Mucosa of descending colon (tissue), 3 donors: ENCODE data around the gene MYZAP. TPM values are rescaled to one million over a fixed set of nuclear protein-coding genes. Genes with fewer than 3 reads are reported as not detected.
"Not testable (repeated sequence)": the region's sequence is repeated elsewhere in the genome, so short reads cannot be mapped to it uniquely, and the experiment has no call there.

Experiments
- ATAC-seq: fragments of 200-7000 bp; cut with Tn5 transposase; one replicate; pipeline ENCODE4 v1.9.1; 2020; ENCODE audit warnings: mild to moderate bottlenecking, moderate library complexity
- DNase-seq, 3 donors: peaks; one replicate each; pipeline ENCODE4 v3.0.0-alpha.2; 2020
- H3K36me3 ChIP-seq: fragments of 200-600 bp; one replicate; pipeline ENCODE4 v1.8.0; 2021; ENCODE audit warnings: low read depth, mild to moderate bottlenecking
- H3K4me1 ChIP-seq: fragments of 200-600 bp; one replicate; pipeline ENCODE4 v1.8.0; 2021; ENCODE audit warnings: low read depth, mild to moderate bottlenecking
- H3K4me3 ChIP-seq: fragments of 200-600 bp; one replicate; pipeline ENCODE4 v1.8.0; 2021; ENCODE audit warnings: mild to moderate bottlenecking
- H3K9me3 ChIP-seq: fragments of 200-600 bp; one replicate; pipeline ENCODE4 v1.8.0; 2021; ENCODE audit warnings: mild to moderate bottlenecking
- intact Hi-C, 2 donors: fragments of 100-400 bp; cut with DNase I in 1 of 2; cut with micrococcal nuclease in 1 of 2; formaldehyde crosslinking; loops; one replicate each; pipeline versions ENCODE4 v1.11.0 to v1.11.1; 2022; cut with DNase I, micrococcal nuclease
- total RNA-seq, 3 donors: library from RNA; stranded (reverse); fragmentation: NEBNext Ultra II Directional in 2 of 3; extraction: Animal tissue kit (Norgen Biotek cat#: 25700) in 2 of 3; gene quantifications; one replicate each; pipeline versions ENCODE4 v1.2.1 to v1.2.4, GENCODE V29; 2021 to 2023
- TF ChIP-seq, protein P1 (sequence below): fragments of 200-600 bp; IDR thresholded peaks from one replicate; pipeline ENCODE4 v1.8.0; 2022; ENCODE audit warnings: antibody characterized with exemption, mild to moderate bottlenecking
- donor health status: DM: no; HTN: no; CAD: no; lungs with moderate emphysema.
- donor health status: DM: no; HTN: no; CAD: no.
- donor health status: DM: no; HTN: yes; CAD: no.

Gene MYZAP
- total RNA-seq, 3 donors from 2014 or later = 17.5 to 18.8 (median 17.9) TPM

DNA sequence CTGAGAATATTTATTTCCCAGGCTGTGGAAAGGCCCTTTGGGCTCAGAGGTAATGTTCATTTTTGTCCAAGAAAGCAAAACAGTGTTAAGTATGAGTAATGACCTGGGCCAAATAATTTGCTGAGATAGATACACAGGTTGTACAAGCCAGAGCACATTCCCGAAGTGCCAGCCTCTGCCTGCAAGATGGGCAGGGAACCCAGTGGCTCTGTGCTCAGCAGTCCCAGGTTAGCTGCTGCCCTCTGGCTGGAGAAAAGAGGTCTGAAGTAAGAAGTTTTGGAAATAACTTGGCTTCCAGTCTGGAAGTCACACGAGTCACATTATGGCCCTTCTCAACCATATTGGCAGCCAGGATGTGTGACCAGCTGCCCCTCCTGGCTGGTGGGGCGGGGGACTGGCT, 20.2 kb downstream of the MYZAP start:
- peaks cover 31% of the 10 kb centered on the region for H3K4me1 ChIP-seq
- TF ChIP-seq, protein P1, sequence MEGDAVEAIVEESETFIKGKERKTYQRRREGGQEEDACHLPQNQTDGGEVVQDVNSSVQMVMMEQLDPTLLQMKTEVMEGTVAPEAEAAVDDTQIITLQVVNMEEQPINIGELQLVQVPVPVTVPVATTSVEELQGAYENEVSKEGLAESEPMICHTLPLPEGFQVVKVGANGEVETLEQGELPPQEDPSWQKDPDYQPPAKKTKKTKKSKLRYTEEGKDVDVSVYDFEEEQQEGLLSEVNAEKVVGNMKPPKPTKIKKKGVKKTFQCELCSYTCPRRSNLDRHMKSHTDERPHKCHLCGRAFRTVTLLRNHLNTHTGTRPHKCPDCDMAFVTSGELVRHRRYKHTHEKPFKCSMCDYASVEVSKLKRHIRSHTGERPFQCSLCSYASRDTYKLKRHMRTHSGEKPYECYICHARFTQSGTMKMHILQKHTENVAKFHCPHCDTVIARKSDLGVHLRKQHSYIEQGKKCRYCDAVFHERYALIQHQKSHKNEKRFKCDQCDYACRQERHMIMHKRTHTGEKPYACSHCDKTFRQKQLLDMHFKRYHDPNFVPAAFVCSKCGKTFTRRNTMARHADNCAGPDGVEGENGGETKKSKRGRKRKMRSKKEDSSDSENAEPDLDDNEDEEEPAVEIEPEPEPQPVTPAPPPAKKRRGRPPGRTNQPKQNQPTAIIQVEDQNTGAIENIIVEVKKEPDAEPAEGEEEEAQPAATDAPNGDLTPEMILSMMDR = no peak

DNA sequence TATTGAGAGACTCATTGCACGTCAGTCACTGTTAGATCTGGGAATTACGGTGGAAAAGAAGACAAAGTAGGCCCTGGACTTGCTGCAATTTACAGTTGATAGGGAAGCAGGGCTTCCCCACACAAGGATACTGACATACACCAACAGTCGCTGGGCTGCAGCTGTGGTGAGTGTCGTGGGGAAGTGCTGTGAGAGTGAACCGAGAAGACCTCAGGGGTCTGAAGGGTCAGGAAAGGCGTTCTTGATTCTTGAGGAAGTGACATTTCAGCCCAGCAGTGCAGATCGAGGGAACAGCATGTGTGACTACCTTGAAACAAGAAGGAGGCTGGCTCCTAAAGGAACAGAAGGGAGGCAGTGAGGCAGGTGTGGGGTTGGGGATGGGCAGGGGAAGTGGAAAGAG, 22.5 kb downstream of the MYZAP start:
- TF ChIP-seq, protein P1 = no peak
- Histone ChIP-seq H3K4me3 (no peak overlapping the region), H3K4me1 (peaks cover 25% of the 10 kb centered on the region), H3K36me3 (no peaks in the 10 kb centered on the region), H3K9me3 (no peaks in the 10 kb centered on the region)
- ATAC-seq (peak; percentile 5), DNase-seq (no peak)
- intact Hi-C loops = no loop called here

More for the DNA sequence above, 20.2 kb downstream of the MYZAP start:
- Histone ChIP-seq H3K36me3 (no peaks in the 10 kb centered on the region), H3K4me3 (no peak overlapping the region), H3K9me3 (no peaks in the 10 kb centered on the region)
- DNase-seq (peak in 2 of 3 donors; percentile 64 to 78), ATAC-seq (peak; percentile 45)
- intact Hi-C loops = loop anchor here in 1 of 2 donors (2.0 kb wide), 1 partner anchor 51 kb away; no protein-coding TSS in a partner anchor

DNA sequence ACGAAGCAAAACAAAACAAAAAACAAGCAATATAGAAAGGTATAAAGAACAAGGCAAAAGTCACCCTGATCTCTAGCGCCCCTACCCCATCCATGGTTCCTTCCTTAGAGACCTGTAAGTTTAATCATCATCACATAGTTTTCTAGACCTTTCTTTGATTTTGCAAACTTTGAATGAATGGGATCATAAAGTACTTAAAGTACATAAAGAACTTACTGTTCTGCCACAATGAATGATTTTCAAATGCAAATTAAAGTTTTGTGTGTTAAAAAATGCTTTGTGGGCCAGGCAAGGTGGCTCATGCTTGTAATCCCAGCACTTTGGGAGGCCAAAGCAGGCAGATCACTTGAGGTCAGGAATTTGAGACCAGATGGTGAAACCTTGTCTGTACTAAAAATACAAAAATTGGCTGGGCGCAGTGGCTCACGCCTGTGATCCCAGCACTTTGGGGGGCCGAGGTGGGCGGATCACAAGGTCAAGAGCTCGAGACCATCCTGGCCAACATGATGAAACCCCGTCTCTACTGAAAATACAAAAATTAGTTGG, 24.3 kb downstream of the MYZAP start:
- peaks cover 17% of the 10 kb centered on the region for H3K4me1 ChIP-seq
- H3K36me3 ChIP-seq, intact Hi-C loops, H3K4me3 ChIP-seq, DNase-seq, H3K9me3 ChIP-seq, ATAC-seq: not testable (repeated sequence)

DNA sequence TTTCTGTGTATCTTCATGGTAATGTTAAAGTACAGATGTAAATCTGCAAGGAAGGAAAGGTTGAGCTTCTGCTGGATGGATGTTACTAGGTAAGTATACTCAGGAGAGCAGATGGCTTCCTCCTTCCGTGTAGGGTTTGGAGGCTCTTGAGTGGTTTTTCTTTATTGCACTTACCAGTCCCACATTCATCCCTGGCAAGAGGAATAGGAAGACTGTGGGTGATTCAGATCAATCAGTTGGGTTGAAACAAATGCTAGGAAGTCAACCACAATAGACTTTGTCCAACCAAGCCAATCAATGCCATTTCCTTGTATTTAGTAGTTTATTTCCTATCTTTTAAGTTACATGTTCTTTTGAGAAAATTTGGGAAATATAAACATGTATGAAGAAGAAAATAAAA, 26.6 kb downstream of the MYZAP start:
- intact Hi-C loops = no loop called here
- H3K4me1 ChIP-seq = peaks cover 3% of the 10 kb centered on the region

DNA sequence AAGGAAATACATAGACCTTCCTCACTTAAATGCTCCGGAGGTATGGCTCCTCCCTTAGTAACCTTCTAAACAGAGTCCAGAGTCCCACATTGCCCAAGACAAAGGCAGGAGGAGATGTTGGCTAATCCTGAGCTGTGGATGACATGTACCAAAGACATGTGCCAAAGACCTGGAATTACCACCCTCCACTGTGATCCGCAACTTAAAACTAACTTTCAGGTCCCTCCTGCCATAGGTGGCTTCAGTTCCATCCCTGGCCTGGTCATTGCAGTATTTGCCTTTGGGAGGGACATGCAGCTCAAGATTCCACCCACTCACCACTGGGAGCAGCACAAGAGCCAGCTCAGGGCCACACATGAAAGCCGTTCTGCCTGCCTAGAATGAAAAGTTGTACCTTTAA, 28.0 kb downstream of the MYZAP start:
- peak; percentile 93 for ATAC-seq
- intact Hi-C loops = no loop called here
- peak in 1 of 3 donors; percentile 49 for DNase-seq
- H3K36me3 ChIP-seq = no peaks in the 10 kb centered on the region
- peaks cover 3% of the 10 kb centered on the region for H3K4me1 ChIP-seq
- no peak overlapping the region for H3K4me3 ChIP-seq
- H3K9me3 ChIP-seq = no peaks in the 10 kb centered on the region
- TF ChIP-seq, protein P1 = no peak

More for the DNA sequence above, 26.6 kb downstream of the MYZAP start:
- H3K36me3 ChIP-seq = no peaks in the 10 kb centered on the region
- no peak overlapping the region for H3K4me3 ChIP-seq
- ATAC-seq (peak; percentile 63), DNase-seq (no peak)
- TF ChIP-seq, protein P1 = no peak
- no peaks in the 10 kb centered on the region for H3K9me3 ChIP-seq

DNA sequence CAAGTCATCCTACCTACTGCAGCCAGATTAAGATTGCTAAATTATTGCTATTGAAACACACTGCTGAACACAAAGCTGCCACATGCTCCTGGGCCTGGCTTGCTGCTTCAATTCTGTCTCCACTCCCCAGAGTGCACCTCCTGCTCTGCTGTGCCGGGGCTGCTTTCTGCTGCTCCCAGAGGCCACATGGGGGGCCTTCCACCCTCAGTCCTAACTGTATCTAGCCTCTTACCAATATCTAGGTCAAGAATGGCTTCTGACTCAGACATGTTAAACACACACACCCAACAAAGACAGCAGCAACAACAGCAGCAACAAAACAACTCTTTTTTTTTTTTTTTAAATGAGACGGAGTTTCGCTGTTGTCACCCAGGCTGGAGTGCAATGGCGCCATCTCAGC, 33.0 kb downstream of the MYZAP start:
- no peaks in the 10 kb centered on the region for H3K9me3 ChIP-seq
- peak; percentile 40 for ATAC-seq
- H3K36me3 ChIP-seq = no peaks in the 10 kb centered on the region

More for the DNA sequence above, 33.0 kb downstream of the MYZAP start:
- intact Hi-C loops = no loop called here
- no peak overlapping the region for H3K4me3 ChIP-seq
- no peak for DNase-seq
- TF ChIP-seq, protein P1 = no peak
- peaks cover 2% of the 10 kb centered on the region for H3K4me1 ChIP-seq
